HL-60 (cell line): ENCODE measurements around the gene ANO6.

ENCODE experiments used
- CTCF ChIP-seq: IDR thresholded peaks from one replicate; pipeline ENCODE4 v1.5.1; 2011; ENCODE audit warnings: low read length, control low read depth, inconsistent platforms; ENCODE audit not compliant: insufficient read depth
- GABPA ChIP-seq: IDR thresholded peaks from 2 replicates; pipeline ENCODE4 v1.6.1; 2012; ENCODE audit warnings: low read depth

GRCh38 chr12:45213107-45213506, 2.8 kb upstream of the ANO6 start:
- no peak for TF ChIP-seq CTCF
- no peak for TF ChIP-seq GABPA
